ENCODE data around the gene CSNK1E. TPM values are rescaled to one million over a fixed set of nuclear protein-coding genes. Genes with fewer than 3 reads are reported as not detected.

The CSNK1E gene
- total and polyA plus RNA-seq, 2 experiments from 2014 or later, result 85.8 to 123 TPM

- DNase-seq (ENCODE audit: low spot score), result peak; percentile 30
- H3K27ac ChIP-seq, result peak overlapping the region; percentile 99
- WGBS (ENCODE audit: low lambda C conversion rate, missing lambda C conversion rate), result 7% methylated on average over 12 of the region's 12 CpGs
These were observed 1.3 kb downstream of the CSNK1E start for GRCh38 chr22:38315823-38316363.

GRCh38 chr22:38314933-38315822 lies 2.1 kb downstream of the CSNK1E start:
- peaks cover 41% of the 10 kb centered on the region for H3K4me1 ChIP-seq (ENCODE audit: insufficient read depth)
- peaks cover 52% of the 10 kb centered on the region for H4K20me1 ChIP-seq (ENCODE audit: insufficient read depth, poor library complexity, severe bottlenecking)
- DNase-seq (ENCODE audit: low spot score), result peak; percentile 27

More at GRCh38 chr22:38315823-38316363, 1.3 kb downstream of the CSNK1E start:
- Histone ChIP-seq H3K27me3 (no peaks in the 10 kb centered on the region), H3K9me3 (ENCODE audit: low read depth) (no peaks in the 10 kb centered on the region), H3K36me3 (replicated peaks; ENCODE audit: insufficient read depth, low read depth) (no peaks in the 10 kb centered on the region), H2AFZ (no peak overlapping the region), H3K9me2 (replicated peaks; ENCODE audit: insufficient read depth) (no peaks in the 10 kb centered on the region), H4K20me1 (ENCODE audit: insufficient read depth, poor library complexity, severe bottlenecking) (peaks cover 45% of the 10 kb centered on the region), H3K4me3 (peak overlapping the region; percentile 43), H3K4me1 (ENCODE audit: insufficient read depth) (peaks cover 38% of the 10 kb centered on the region), H3K79me2 (peaks cover 60% of the 10 kb centered on the region), H3K4me2 (peak overlapping the region; percentile 92)
- TF ChIP-seq EZH2phosphoT487 (IDR thresholded peaks at IDR 0.05; ENCODE audit: low read depth, severe bottlenecking, unreplicated experiment), result no peak
- no peak for TF ChIP-seq CTCF (IDR thresholded peaks at IDR 0.05; ENCODE audit: poor library complexity)
- no peak for TF ChIP-seq EZH2 (IDR thresholded peaks at IDR 0.05; ENCODE audit: borderline replicate concordance)

GRCh38 chr22:38314051-38314932 lies 2.9 kb downstream of the CSNK1E start:
- WGBS (ENCODE audit: low lambda C conversion rate, missing lambda C conversion rate), result 66% methylated on average over 23 of the region's 23 CpGs
- H3K9me3 ChIP-seq (ENCODE audit: low read depth), result no peaks in the 10 kb centered on the region
- TF ChIP-seq EZH2phosphoT487 (IDR thresholded peaks at IDR 0.05; ENCODE audit: low read depth, severe bottlenecking, unreplicated experiment) (no peak), EZH2 (IDR thresholded peaks at IDR 0.05; ENCODE audit: borderline replicate concordance) (no peak), CTCF (IDR thresholded peaks at IDR 0.05; ENCODE audit: poor library complexity) (no peak)
- peaks cover 46% of the 10 kb centered on the region for H3K4me1 ChIP-seq (ENCODE audit: insufficient read depth)
- peak overlapping the region; percentile 99 for H3K27ac ChIP-seq
- H3K4me2 ChIP-seq, result peak overlapping the region; percentile 92
- no peak overlapping the region for H2AFZ ChIP-seq
- no peaks in the 10 kb centered on the region for H3K27me3 ChIP-seq
- H3K79me2 ChIP-seq, result peaks cover 76% of the 10 kb centered on the region
- peak; percentile 26 for DNase-seq (ENCODE audit: low spot score)
- peak overlapping the region; percentile 11 for H3K4me3 ChIP-seq
- H3K36me3 ChIP-seq (replicated peaks; ENCODE audit: insufficient read depth, low read depth), result no peaks in the 10 kb centered on the region
- H3K9me2 ChIP-seq (replicated peaks; ENCODE audit: insufficient read depth), result no peaks in the 10 kb centered on the region
- H4K20me1 ChIP-seq (ENCODE audit: insufficient read depth, poor library complexity, severe bottlenecking), result peaks cover 61% of the 10 kb centered on the region

More at GRCh38 chr22:38314933-38315822, 2.1 kb downstream of the CSNK1E start:
- TF ChIP-seq EZH2 (IDR thresholded peaks at IDR 0.05; ENCODE audit: borderline replicate concordance), result no peak
- no peak for TF ChIP-seq CTCF (IDR thresholded peaks at IDR 0.05; ENCODE audit: poor library complexity)
- TF ChIP-seq EZH2phosphoT487 (IDR thresholded peaks at IDR 0.05; ENCODE audit: low read depth, severe bottlenecking, unreplicated experiment), result no peak
- H3K27ac ChIP-seq, result peak overlapping the region; percentile 99
- H3K4me2 ChIP-seq, result peak overlapping the region; percentile 92
- peak overlapping the region; percentile 43 for H3K4me3 ChIP-seq
- 29% methylated on average over 21 of the region's 21 CpGs for WGBS (ENCODE audit: low lambda C conversion rate, missing lambda C conversion rate)
- peaks cover 67% of the 10 kb centered on the region for H3K79me2 ChIP-seq
- no peaks in the 10 kb centered on the region for H3K36me3 ChIP-seq (replicated peaks; ENCODE audit: insufficient read depth, low read depth)
- no peaks in the 10 kb centered on the region for H3K9me3 ChIP-seq (ENCODE audit: low read depth)
- no peak overlapping the region for H2AFZ ChIP-seq
- no peaks in the 10 kb centered on the region for H3K27me3 ChIP-seq
- H3K9me2 ChIP-seq (replicated peaks; ENCODE audit: insufficient read depth), result no peaks in the 10 kb centered on the region
